IgD-negative memory B cell (primary cell): Measurements from ENCODE around the gene PIK3CG. TPM values are rescaled to one million over a fixed set of nuclear protein-coding genes. Genes with fewer than 3 reads are reported as not detected.
A peak's percentile ranks its signal among the peaks of the same experiment; 100 is the strongest.
"Not testable (repeated sequence)": the region's sequence is repeated elsewhere in the genome, so short reads cannot be mapped to it uniquely, and the experiment has no call there.

Source experiments
- H3K27ac Mint-ChIP-seq, 3 donors: one replicate each; pipeline ENCODE4 v1.8.0; 2020 to 2022; ENCODE audit warnings: mild to moderate bottlenecking in 3 of 3, mixed read lengths in 3 of 3, moderate library complexity in 1 of 3
- H3K27me3 Mint-ChIP-seq: one replicate; pipeline ENCODE4 v1.8.0; 2021; ENCODE audit warnings: mixed read lengths
- H3K36me3 Mint-ChIP-seq: one replicate; pipeline ENCODE4 v1.8.0; 2020; ENCODE audit warnings: mild to moderate bottlenecking, mixed read lengths
- H3K4me1 Mint-ChIP-seq, 3 donors: one replicate each; pipeline ENCODE4 v1.8.0; 2020 to 2022; ENCODE audit warnings: mixed read lengths in 3 of 3, mild to moderate bottlenecking in 1 of 3
- H3K4me3 Mint-ChIP-seq, 4 donors: one replicate each; pipeline ENCODE4 v1.8.0; 2020 to 2022; ENCODE audit warnings: mild to moderate bottlenecking in 4 of 4, mixed read lengths in 4 of 4, moderate library complexity in 3 of 4
- H3K9me3 Mint-ChIP-seq, 3 donors: one replicate each; pipeline ENCODE4 v1.8.0; 2020 to 2021; ENCODE audit warnings: mixed read lengths in 3 of 3, mild to moderate bottlenecking in 1 of 3
- polyA plus RNA-seq: library from polyadenylated mRNA; unstranded; fragments of 300-500 nt; fragmentation: Illumina TruSeq; gene quantifications from one replicate; pipeline ENCODE4 v1.2.3, GENCODE V29; 2021

PIK3CG gene
- polyA plus RNA-seq, 1 donor from 2014 or later = 27.7 TPM

DNA sequence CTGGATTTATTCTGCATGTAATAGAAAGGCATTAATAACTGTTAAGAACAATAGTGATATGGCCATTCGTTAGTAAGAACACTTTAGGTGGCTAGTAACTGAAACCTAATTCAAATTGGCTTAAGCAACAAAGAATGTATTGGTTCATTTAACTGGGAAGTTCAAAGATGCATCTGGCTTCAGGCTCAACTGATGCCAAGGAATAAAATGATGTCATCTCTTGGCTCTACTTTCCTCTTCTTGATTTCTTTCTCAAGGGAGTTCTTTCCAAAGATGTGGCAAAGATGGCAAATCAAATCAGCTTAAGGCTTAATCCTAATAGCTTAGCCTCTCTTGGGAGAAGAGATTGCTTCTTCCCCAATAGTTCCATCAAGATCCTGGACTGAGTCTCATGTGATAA lies 51.6 kb downstream of the PIK3CG start:
- peaks cover 2 to 12% (median 2%) of the 10 kb centered on the region in 3 donors for H3K9me3 Mint-ChIP-seq

DNA sequence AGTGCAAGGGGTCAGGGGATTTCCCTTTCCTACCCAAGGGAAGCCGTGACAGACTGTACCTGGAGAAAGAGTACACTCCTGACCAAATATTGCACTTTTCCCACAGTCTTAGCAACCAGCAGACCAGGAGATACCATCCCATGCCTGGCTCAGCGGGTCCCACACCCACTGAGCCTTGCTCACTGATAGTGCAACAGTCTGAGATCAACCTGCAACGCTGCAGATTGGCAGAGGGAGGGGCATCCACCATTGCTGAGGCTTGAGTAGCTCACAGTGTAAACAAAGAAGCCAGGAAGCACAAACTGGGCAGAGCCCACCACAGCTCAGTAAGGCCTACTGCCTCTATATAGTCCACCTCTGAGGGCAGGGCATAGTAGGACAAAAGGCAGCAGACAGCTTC lies 53.9 kb downstream of the PIK3CG start:
- no peak overlapping the region for H3K4me3 Mint-ChIP-seq
- peaks cover 15% of the 10 kb centered on the region for H3K36me3 Mint-ChIP-seq
- H3K9me3 Mint-ChIP-seq = peaks cover 2 to 12% (median 9%) of the 10 kb centered on the region in 3 donors
- no peak overlapping the region for H3K27ac Mint-ChIP-seq
- no peaks in the 10 kb centered on the region for H3K27me3 Mint-ChIP-seq
- H3K4me1 Mint-ChIP-seq = peaks cover 0 to 1% (median 0%) of the 10 kb centered on the region in 3 donors

More for the DNA sequence above, 51.6 kb downstream of the PIK3CG start:
- Mint-ChIP-seq H3K36me3 (peaks cover 17% of the 10 kb centered on the region), H3K4me3 (no peak overlapping the region), H3K4me1 (peaks cover 0 to 2% (median 1%) of the 10 kb centered on the region in 3 donors), H3K27me3 (no peaks in the 10 kb centered on the region), H3K27ac (no peak overlapping the region)

DNA sequence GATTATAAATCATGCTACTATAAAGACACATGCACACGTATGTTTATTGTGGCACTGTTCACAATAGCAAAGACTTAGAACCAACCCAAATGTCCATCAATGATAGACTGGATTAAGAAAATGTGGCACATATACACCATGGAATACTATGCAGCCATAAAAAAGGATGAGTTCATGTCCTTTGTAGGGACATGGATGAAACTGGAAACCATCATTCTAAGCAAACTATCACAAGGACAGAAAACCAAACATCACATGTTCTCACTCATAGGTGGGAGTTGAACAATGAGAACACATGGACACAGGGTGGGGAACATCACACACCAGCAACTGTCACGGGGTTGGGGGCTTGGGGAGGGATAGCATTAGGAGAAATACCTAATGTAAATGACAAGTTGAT lies 59.4 kb downstream of the PIK3CG start:
- not testable (repeated sequence) for H3K4me1 Mint-ChIP-seq, H3K27me3 Mint-ChIP-seq, H3K27ac Mint-ChIP-seq, H3K36me3 Mint-ChIP-seq
- Mint-ChIP-seq H3K9me3 (peaks cover 10 to 17% (median 14%) of the 10 kb centered on the region in 3 donors), H3K4me3 (peak overlapping the region in 1 of 4 donors; percentile 43)

DNA sequence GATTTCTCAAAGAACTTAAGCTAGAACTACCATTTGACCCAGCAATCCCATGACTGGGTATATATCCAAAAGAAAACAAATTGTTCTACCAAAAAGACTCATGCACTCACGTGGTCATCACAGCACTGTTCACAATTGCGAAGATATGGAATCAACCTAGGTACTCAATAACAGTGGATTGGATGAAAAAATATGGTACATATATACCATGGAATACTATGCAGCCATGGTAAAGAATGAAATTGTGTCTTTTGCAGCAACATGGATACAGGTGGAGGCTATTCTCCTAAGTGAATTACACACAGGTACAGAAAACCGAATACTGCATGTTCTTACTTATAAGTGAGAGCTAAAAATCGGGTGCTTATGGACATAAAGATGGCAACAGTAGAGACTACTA lies 61.8 kb downstream of the PIK3CG start:
- Mint-ChIP-seq H3K36me3 (peaks cover 3% of the 10 kb centered on the region), H3K4me1 (no peaks in the 10 kb centered on the region), H3K4me3 (no peak overlapping the region), H3K27me3 (no peaks in the 10 kb centered on the region), H3K27ac (no peak overlapping the region), H3K9me3 (peaks cover 5 to 12% (median 7%) of the 10 kb centered on the region in 3 donors)

DNA sequence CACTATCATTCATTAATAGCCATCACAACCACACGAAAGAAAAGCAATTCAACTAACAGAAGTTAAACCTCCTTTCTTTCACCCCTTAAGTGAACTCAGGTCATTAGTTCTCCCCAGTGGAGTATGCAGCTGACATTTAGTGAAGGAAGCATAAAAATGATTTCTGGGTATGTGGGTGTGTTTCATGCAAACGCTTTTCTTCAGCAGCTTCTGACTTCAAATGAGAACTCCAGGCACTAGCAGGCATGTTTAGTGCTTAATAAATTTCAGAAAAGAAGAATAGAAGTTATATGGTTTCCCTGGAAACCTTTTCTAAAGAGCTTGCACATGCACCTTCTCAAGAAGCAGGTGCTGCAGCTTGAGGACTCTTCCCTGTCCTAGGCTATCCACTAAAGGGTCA lies 62.5 kb downstream of the PIK3CG start:
- H3K4me1 Mint-ChIP-seq = no peaks in the 10 kb centered on the region
- H3K36me3 Mint-ChIP-seq = no peaks in the 10 kb centered on the region
- peaks cover 5 to 12% (median 7%) of the 10 kb centered on the region in 3 donors for H3K9me3 Mint-ChIP-seq
- H3K27ac Mint-ChIP-seq = no peak overlapping the region
- no peaks in the 10 kb centered on the region for H3K27me3 Mint-ChIP-seq
- no peak overlapping the region for H3K4me3 Mint-ChIP-seq

DNA sequence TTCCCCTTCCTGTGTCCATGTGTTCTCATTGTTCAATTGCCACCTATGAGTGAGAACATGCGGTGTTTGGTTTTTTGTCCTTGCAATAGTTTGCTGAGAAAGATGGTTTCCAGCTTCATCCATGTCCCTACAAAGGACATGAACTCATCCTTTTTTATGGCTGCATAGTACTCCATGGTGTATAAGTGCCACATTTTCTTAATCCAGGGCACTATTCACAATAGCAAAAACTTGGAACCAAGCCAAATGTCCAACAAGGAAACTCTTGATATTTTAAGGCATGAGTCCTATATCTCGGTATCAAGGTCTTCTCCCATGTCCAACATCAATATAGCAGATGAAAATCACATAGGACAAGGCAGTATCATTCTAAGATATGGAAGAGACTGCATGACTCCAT lies 64.5 kb downstream of the PIK3CG start:
- not testable (repeated sequence) for H3K9me3 Mint-ChIP-seq, H3K27ac Mint-ChIP-seq, H3K27me3 Mint-ChIP-seq, H3K4me3 Mint-ChIP-seq, H3K36me3 Mint-ChIP-seq, H3K4me1 Mint-ChIP-seq

DNA sequence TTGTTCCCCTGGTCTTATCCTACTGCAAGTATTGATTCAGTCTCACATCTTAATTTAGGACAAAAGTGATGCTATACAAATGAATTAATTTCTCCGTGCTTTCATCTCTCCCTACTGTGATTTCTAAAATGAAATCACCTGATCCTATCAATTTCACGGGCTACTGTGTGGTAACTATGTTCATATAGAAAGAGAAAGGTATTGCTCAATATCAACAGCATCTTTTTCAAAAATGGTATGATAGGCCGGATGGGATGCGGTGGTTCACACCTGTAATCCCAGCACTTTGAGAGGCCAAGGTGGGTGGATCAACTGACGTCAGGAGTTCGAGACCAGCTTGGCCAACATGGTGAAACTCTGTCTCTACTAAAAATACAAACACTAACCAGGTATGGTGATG lies 71.2 kb downstream of the PIK3CG start:
- Mint-ChIP-seq H3K4me1 (no peaks in the 10 kb centered on the region), H3K4me3 (no peak overlapping the region), H3K27me3 (peaks cover 3% of the 10 kb centered on the region), H3K36me3 (no peaks in the 10 kb centered on the region), H3K9me3 (peaks cover 0 to 4% (median 0%) of the 10 kb centered on the region in 3 donors), H3K27ac (no peak overlapping the region)

DNA sequence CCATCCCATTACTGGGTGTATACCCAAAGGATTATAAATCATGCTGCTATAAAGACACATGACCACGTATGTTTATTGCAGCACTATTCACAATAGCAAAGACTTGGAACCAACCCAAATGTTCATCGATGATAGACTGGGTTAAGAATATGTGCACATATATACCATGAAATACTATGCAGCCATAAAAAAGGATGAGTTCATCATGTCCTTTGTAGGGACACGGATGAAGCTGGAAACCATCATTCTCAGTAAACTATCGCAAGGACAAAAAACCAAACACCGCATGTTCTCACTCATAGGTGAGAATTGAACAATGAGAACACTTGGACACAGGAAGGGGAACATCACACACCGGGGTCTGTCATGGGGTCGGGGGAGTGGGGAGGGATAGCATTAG lies 73.0 kb downstream of the PIK3CG start:
- H3K27ac Mint-ChIP-seq, H3K4me1 Mint-ChIP-seq, H3K27me3 Mint-ChIP-seq, H3K36me3 Mint-ChIP-seq, H3K9me3 Mint-ChIP-seq, H3K4me3 Mint-ChIP-seq: not testable (repeated sequence)

DNA sequence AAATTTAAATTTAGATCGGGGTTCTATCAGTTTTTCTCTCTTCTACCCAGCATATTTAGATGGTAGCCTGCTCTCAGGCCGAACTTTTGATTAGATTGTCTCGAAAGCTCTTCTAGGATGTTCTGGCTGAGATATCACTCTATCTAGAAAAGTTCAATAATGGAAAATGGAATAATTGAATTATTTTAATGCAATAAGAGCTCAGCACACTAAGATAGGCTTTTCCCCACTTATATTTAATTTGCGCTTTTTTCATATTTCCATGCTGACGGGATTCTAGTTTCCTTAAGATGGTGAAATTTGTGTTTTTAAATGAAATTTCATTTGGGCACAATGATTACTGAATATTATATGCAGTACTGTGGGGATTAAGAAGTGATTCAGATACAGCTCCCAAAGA lies 73.7 kb downstream of the PIK3CG start:
- Mint-ChIP-seq H3K4me1 (no peaks in the 10 kb centered on the region), H3K9me3 (peaks cover 0 to 4% (median 0%) of the 10 kb centered on the region in 3 donors), H3K27ac (no peak overlapping the region), H3K36me3 (no peaks in the 10 kb centered on the region), H3K4me3 (no peak overlapping the region), H3K27me3 (peaks cover 3% of the 10 kb centered on the region)

DNA sequence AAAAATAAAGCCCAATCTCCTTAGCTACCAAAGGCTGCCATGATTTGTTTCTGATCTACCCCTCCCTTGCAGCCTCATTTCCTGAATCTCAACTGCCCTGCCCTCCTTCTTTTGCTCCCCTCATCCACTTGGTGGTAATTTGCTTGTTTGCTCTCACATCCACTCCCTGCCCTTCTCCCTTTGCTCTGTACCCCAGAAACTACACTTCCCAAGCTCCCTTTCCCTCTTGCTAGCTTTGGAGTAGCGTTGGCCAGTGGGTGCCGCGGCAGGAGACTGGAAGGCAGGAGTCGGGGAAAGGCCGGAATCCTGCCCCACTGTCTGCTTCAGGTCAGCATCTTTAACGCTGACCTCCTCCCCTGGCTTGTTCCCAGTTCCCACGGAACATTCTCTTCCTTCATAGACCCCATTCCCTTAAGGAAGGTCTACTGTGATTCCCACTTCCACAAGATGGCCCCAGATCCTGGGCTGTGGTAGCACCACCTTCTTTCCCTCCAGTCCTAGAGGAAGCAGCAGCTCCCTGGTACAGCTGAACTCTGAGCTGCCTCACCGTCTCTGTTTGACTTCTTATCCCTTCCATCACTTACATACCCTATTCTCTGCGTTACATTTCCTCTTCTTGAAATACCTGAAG lies 79.1 kb downstream of the PIK3CG start:
- H3K27ac Mint-ChIP-seq = no peak overlapping the region
- no peaks in the 10 kb centered on the region for H3K4me1 Mint-ChIP-seq
- H3K4me3 Mint-ChIP-seq = no peak overlapping the region
- H3K27me3 Mint-ChIP-seq = peaks cover 6% of the 10 kb centered on the region
- H3K36me3 Mint-ChIP-seq = no peaks in the 10 kb centered on the region
- H3K9me3 Mint-ChIP-seq = no peaks in the 10 kb centered on the region

DNA sequence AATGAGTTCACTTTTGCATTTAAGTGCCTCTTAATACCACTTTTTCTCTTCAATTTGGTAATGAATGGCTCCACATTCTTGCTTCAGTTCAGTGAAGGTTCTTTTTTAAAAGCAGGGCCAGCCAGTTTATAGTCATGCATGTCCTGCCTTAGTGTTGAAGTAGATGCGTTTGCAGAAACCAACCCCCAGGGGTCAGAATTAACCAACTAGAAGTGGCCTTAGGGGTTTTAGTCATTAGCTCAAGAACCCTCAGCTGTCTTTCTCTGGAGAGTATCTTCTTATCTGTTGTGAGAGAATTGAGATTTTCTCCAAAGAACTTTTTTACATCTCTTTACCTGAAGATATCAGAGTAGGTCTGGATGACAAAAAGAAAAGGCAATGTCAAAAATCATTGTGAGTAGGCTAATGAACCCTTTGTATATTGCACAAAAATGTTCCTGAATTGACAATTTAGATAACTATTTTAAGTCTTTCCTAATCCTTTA lies 82.2 kb downstream of the PIK3CG start:
- Mint-ChIP-seq H3K4me1 (no peaks in the 10 kb centered on the region), H3K36me3 (peaks cover 1% of the 10 kb centered on the region), H3K27ac (no peak overlapping the region), H3K4me3 (no peak overlapping the region), H3K27me3 (peaks cover 5% of the 10 kb centered on the region), H3K9me3 (peaks cover 0 to 3% (median 0%) of the 10 kb centered on the region in 3 donors)

DNA sequence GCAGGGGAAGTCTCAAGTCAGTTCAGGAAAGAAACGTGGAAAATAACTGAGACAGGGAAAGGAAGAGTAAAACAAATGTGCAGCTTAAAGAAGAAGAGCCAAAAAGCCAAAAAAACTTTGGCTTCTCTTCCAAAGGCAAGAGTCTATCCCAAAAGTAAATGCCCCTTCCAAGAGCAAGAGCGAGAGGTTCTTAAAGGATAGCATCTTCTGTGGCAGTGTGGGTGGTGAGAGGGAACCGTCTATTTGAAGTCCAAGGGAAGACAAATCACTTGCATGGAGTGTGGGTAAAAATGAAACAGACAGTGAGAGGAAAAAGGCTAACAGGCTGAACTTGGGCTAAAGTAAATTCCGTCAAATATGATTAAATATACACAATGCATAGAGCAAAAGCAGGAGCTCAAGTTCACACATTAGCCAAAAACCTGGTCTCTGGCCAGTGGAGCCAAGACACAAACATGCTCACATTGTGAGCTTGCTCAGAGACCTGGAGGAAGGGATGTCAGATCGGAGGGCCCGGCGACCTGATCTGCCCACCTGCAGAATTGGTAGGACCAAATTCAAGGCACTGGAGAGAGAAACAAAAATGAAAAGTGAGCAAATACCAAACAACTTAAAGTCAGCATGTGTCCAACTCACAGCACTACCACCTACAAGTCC lies 87.0 kb downstream of the PIK3CG start:
- Mint-ChIP-seq H3K4me1 (no peaks in the 10 kb centered on the region), H3K36me3 (peaks cover 7% of the 10 kb centered on the region), H3K9me3 (peaks cover 0 to 9% (median 0%) of the 10 kb centered on the region in 3 donors), H3K27me3 (peaks cover 5% of the 10 kb centered on the region), H3K4me3 (no peak overlapping the region), H3K27ac (no peak overlapping the region)

DNA sequence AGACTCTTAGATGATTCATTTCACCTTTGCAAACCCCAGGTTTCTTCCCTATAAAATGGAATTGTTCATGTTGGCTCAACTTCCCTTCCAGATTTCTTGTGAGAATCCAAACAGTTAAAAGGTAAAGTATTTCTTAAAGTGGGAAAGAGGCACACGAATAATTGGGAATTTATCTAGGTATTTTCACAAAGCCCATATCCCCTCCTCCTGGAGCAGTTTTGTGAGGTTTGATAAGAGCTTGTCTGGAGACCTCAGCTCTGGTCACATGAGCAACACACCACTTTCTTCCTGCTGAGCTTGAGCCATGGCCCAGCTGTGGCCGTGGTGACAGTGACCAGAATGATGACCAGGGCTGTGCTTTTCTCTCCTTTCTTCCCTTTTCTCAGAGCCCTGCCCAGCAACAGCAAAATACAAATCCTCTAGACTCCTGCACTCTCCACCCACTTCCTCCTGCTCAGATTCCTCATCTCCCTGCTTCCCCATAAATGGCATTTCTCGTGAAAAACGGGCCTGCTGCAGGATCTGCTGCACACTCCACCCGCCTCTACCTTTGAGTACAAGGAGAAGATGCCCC lies 87.7 kb downstream of the PIK3CG start:
- H3K36me3 Mint-ChIP-seq = peaks cover 7% of the 10 kb centered on the region
- no peaks in the 10 kb centered on the region for H3K4me1 Mint-ChIP-seq
- H3K27me3 Mint-ChIP-seq = peaks cover 5% of the 10 kb centered on the region
- H3K27ac Mint-ChIP-seq = peak overlapping the region in 1 of 3 donors; percentile 32
- peaks cover 0 to 9% (median 0%) of the 10 kb centered on the region in 3 donors for H3K9me3 Mint-ChIP-seq
- H3K4me3 Mint-ChIP-seq = no peak overlapping the region

DNA sequence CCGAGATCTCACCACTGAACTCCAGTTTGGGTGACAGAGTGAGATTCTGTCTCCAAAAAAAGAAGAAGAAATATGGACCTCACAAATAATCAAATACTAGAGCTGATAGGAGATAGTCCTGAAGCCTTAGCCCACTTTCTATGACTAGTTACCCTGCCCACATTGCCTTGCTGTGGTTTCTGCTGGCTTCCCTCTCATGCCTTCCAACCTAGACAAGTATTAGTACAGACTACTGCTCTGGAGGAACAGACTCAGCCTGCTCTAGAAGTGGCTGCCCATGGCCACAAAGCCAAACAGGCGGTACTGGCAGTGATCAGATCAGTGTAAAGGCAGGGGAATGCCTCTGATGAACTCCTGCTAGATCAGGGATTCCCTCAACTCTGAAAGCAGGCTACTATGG lies 89.8 kb downstream of the PIK3CG start:
- H3K36me3 Mint-ChIP-seq = peaks cover 7% of the 10 kb centered on the region
- no peaks in the 10 kb centered on the region for H3K4me1 Mint-ChIP-seq
- H3K27ac Mint-ChIP-seq = no peak overlapping the region
- no peak overlapping the region for H3K4me3 Mint-ChIP-seq
- H3K9me3 Mint-ChIP-seq = peaks cover 0 to 9% (median 0%) of the 10 kb centered on the region in 3 donors
- no peaks in the 10 kb centered on the region for H3K27me3 Mint-ChIP-seq

DNA sequence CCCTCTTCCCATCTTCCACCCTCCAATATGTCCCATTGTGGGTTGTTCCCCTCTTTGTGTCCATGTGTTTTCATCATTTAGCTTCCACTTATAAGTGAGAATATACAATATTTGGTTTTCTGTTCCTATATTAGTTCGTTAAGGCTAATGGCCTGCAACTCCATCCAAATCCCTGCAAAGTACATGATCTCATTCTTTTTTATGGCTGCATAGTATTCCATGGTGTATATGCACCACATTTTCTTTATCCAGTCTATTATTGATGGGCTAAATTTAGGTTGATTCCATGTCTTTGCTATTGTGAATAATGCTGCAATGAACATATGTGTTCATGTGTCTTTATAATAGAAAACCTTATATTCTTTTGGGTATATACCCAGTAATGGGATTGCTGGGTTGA lies 90.8 kb downstream of the PIK3CG start:
- H3K9me3 Mint-ChIP-seq, H3K4me3 Mint-ChIP-seq, H3K27ac Mint-ChIP-seq, H3K36me3 Mint-ChIP-seq, H3K27me3 Mint-ChIP-seq, H3K4me1 Mint-ChIP-seq: not testable (repeated sequence)
